GM23338 (cell line): ENCODE results near the gene RBBP7. TPM values are rescaled to one million over a fixed set of nuclear protein-coding genes. Genes with fewer than 3 reads are reported as not detected.
A peak's percentile ranks its signal among the peaks of the same experiment; 100 is the strongest.

Experiments
- ATAC-seq: fragments of 200-7000 bp; cut with Tn5 transposase; 3 replicates; pipeline ENCODE4 v1.9.1; 2020
- DNase-seq: peaks from one replicate; pipeline ENCODE4 v3.0.0-alpha.2; 2015; ENCODE audit warnings: low spot score
- H2AFZ ChIP-seq: fragments of 200-600 bp; sonication (generic); 2 replicates; pipeline ENCODE4 v1.8.0; 2016; ENCODE audit warnings: antibody characterized with exemption, mild to moderate bottlenecking, moderate library complexity
- H3F3A ChIP-seq: fragments of 200-600 bp; sonication (generic); replicated peaks from 2 replicates; pipeline ENCODE4 v1.8.0; 2017; ENCODE audit warnings: antibody characterized with exemption, mixed run types, low read depth
- H3K27ac ChIP-seq: fragments of 200-600 bp; sonication (generic); 2 replicates; pipeline ENCODE4 v1.6.1; 2016; ENCODE audit warnings: low read depth
- H3K27me3 ChIP-seq: fragments of 200-600 bp; sonication (generic); 2 replicates; pipeline ENCODE4 v1.8.0; 2016; ENCODE audit warnings: mild to moderate bottlenecking, mixed run types, moderate library complexity; ENCODE audit not compliant: insufficient read depth
- H3K36me3 ChIP-seq: fragments of 200-600 bp; sonication (generic); 2 replicates; pipeline ENCODE4 v1.8.0; 2016; ENCODE audit warnings: mild to moderate bottlenecking; ENCODE audit not compliant: insufficient read depth
- H3K4me1 ChIP-seq: fragments of 200-600 bp; sonication (generic); 2 replicates; pipeline ENCODE4 v1.8.0; 2016; ENCODE audit warnings: mild to moderate bottlenecking, moderate library complexity; ENCODE audit not compliant: insufficient read depth
- H3K4me2 ChIP-seq: fragments of 200-600 bp; sonication (generic); 2 replicates; pipeline ENCODE4 v1.7.1; 2017; ENCODE audit warnings: mixed run types
- H3K4me3 ChIP-seq: fragments of 200-600 bp; sonication (generic); 2 replicates; pipeline ENCODE4 v1.6.1; 2016; ENCODE audit warnings: mixed run types
- H3K79me2 ChIP-seq: fragments of 200-600 bp; sonication (generic); replicated peaks from 2 replicates; pipeline ENCODE4 v1.8.0; 2017; ENCODE audit warnings: mild to moderate bottlenecking; ENCODE audit not compliant: insufficient read depth
- H3K9me2 ChIP-seq: fragments of 200-600 bp; sonication (generic); 2 replicates; pipeline ENCODE4 v1.8.0; 2017; ENCODE audit not compliant: insufficient read depth
- H4K20me1 ChIP-seq: fragments of 200-600 bp; sonication (generic); replicated peaks from 2 replicates; pipeline ENCODE4 v1.8.0; 2017; ENCODE audit warnings: mild to moderate bottlenecking; ENCODE audit not compliant: insufficient read depth
- H3K27ac Mint-ChIP-seq: 2 replicates; pipeline ENCODE4 v1.8.0; 2020; ENCODE audit warnings: inconsistent platforms, mild to moderate bottlenecking, moderate library complexity, mixed read lengths
- H3K27me3 Mint-ChIP-seq: 3 replicates; pipeline ENCODE4 v1.8.0; 2022; ENCODE audit warnings: low read depth, mild to moderate bottlenecking, moderate library complexity, mixed read lengths, inconsistent platforms; ENCODE audit not compliant: insufficient read depth, poor library complexity
- H3K36me3 Mint-ChIP-seq: 3 replicates; pipeline ENCODE4 v1.8.0; 2021; ENCODE audit warnings: low read depth, mild to moderate bottlenecking, inconsistent platforms, moderate library complexity, mixed read lengths
- H3K4me1 Mint-ChIP-seq: 3 replicates; pipeline ENCODE4 v1.8.0; 2020; ENCODE audit warnings: mild to moderate bottlenecking, inconsistent platforms, mixed read lengths
- H3K4me3 Mint-ChIP-seq: 3 replicates; pipeline ENCODE4 v1.8.0; 2021; ENCODE audit warnings: moderate library complexity, mild to moderate bottlenecking, inconsistent platforms, mixed read lengths
- H3K9me3 Mint-ChIP-seq: 3 replicates; pipeline ENCODE4 v1.8.0; 2020; ENCODE audit warnings: moderate library complexity, mild to moderate bottlenecking, inconsistent platforms, mixed read lengths
- CREB1 ChIP-seq: fragments of 250-450 bp; sonication (Bioruptor Pico); IDR thresholded peaks from 2 replicates; pipeline ENCODE4 v1.5.0; 2020; ENCODE audit warnings: low read depth, mild to moderate bottlenecking, moderate library complexity
- CTCF ChIP-seq, 2 experiments: fragments of 200-600 bp in 1 of 2; sonication (generic) in 1 of 2; conservative IDR thresholded peaks; 2 replicates each; pipeline versions ENCODE4 v1.5.1 to v1.6.1; 2016 to 2017; ENCODE audit warnings: antibody characterized with exemption in 2 of 2, low read depth in 2 of 2, mild to moderate bottlenecking in 2 of 2, moderate library complexity in 1 of 2
- ETS1 ChIP-seq: IDR thresholded peaks from 2 replicates; pipeline ENCODE4 v1.6.1; 2016; ENCODE audit warnings: antibody characterized with exemption
- EZH2phosphoT487 ChIP-seq: fragments of 200-600 bp; sonication (generic); IDR thresholded peaks from one replicate; pipeline ENCODE4 v1.8.1; 2018; ENCODE audit warnings: antibody characterized with exemption; ENCODE audit not compliant: unreplicated experiment
- POLR2AphosphoS5 ChIP-seq: IDR thresholded peaks from 2 replicates; pipeline ENCODE4 v1.6.1; 2016; ENCODE audit warnings: antibody characterized with exemption, low read depth
- STAT1 ChIP-seq: IDR thresholded peaks from one replicate; pipeline ENCODE4 v1.6.1; 2016; ENCODE audit warnings: antibody characterized with exemption; ENCODE audit not compliant: unreplicated experiment
- ZNF114 ChIP-seq: fragments of 250-450 bp; sonication (Bioruptor Pico); IDR thresholded peaks from 2 replicates; pipeline ENCODE4 v1.5.0; 2020; ENCODE audit warnings: mild to moderate bottlenecking, moderate library complexity
- polyA plus RNA-seq: library from polyadenylated mRNA; unstranded; fragments of >200 nt; fragmentation: Nextera tagmentation; extraction: Ambion mirVana; gene quantifications from 2 replicates; pipeline ENCODE4 v1.2.1, GENCODE V29; 2016
- total RNA-seq: library from RNA; depleted of rRNA; stranded (reverse); fragments of >200 nt; shearing (Covaris generic); gene quantifications from 2 replicates; pipeline ENCODE4 v1.2.3, GENCODE V29; 2014

Gene RBBP7
- total and polyA plus RNA-seq, 2 experiments from 2014 or later, result 111 to 167 TPM

GRCh38 chrX:16873106-16873505 is 2.9 kb upstream of the RBBP7 start (continued):
- TF ChIP-seq ETS1 (no peak), CTCF (conservative IDR thresholded peaks at IDR 0.05; ENCODE audit: low read depth in 2 of 2) (no peak), POLR2AphosphoS5 (no peak)

- H3K9me2 ChIP-seq, result no peaks in the 10 kb centered on the region
- TF ChIP-seq EZH2phosphoT487 (no peak), ZNF114 (CRISPR knock-in tag) (no peak), CREB1 (CRISPR knock-in tag) (no peak), ETS1 (no peak), STAT1 (no peak)
- ATAC-seq (peak; percentile 79), DNase-seq (peak; percentile 46)
- peaks cover 34% of the 10 kb centered on the region for H3K79me2 ChIP-seq
- H3K36me3 ChIP-seq, result peaks cover 9% of the 10 kb centered on the region; the same call in 1 of the 2 replicates
- peak overlapping the region; percentile 81 for H3K4me3 ChIP-seq
- peak overlapping the region; percentile 82 for H3K4me3 Mint-ChIP-seq
- peaks cover 26% of the 10 kb centered on the region for H4K20me1 ChIP-seq
- peak overlapping the region; percentile 98 for H3K27ac ChIP-seq
- H3K36me3 Mint-ChIP-seq, result peaks cover 28% of the 10 kb centered on the region
- peak overlapping the region; percentile 97 for H3K27ac Mint-ChIP-seq
- peak overlapping the region; percentile 83 for H3K4me2 ChIP-seq
- H3K27me3 Mint-ChIP-seq, result peaks cover 6% of the 10 kb centered on the region
- H3K27me3 ChIP-seq, result no peaks in the 10 kb centered on the region
- H3F3A ChIP-seq, result no peaks in the 10 kb centered on the region
- H2AFZ ChIP-seq, result peak overlapping the region; percentile 96
- peaks cover 11% of the 10 kb centered on the region for H3K4me1 ChIP-seq
- no peaks in the 10 kb centered on the region for H3K9me3 Mint-ChIP-seq
- H3K4me1 Mint-ChIP-seq, result peaks cover 29% of the 10 kb centered on the region
These were observed 977 bp upstream of the RBBP7 start for GRCh38 chrX:16870862-16871815.
